Ovary (tissue), 9 donors: Measurements from ENCODE around the gene CTBP1. TPM values are rescaled to one million over a fixed set of nuclear protein-coding genes. Genes with fewer than 3 reads are reported as not detected.
A peak's percentile ranks its signal among the peaks of the same experiment; 100 is the strongest.

ENCODE experiments used
- DNase-seq, 5 donors: peaks; one replicate each; pipeline ENCODE4 v3.0.0-alpha.2; 2019 to 2020
- H3K27ac ChIP-seq, 2 donors: fragments of 200-600 bp; one replicate each; pipeline versions ENCODE4 v1.5.1 to v1.8.0; 2019 to 2022
- H3K27me3 ChIP-seq: fragments of 200-600 bp; one replicate; pipeline ENCODE4 v1.8.0; 2022
- H3K36me3 ChIP-seq: fragments of 200-600 bp; sonication (generic); one replicate; pipeline ENCODE4 v1.5.1; 2019
- H3K4me1 ChIP-seq: one replicate; pipeline ENCODE4 v1.8.1; 2013; ENCODE audit warnings: mild to moderate bottlenecking, moderate library complexity; ENCODE audit not compliant: insufficient read depth
- H3K4me3 ChIP-seq: fragments of 200-600 bp; sonication (generic); one replicate; pipeline ENCODE4 v1.5.1; 2017
- H3K9me3 ChIP-seq, 2 donors: fragments of 200-600 bp in 1 of 2; sonication (generic) in 1 of 2; one replicate each; pipeline versions ENCODE4 v1.5.1 to v1.8.1; 2013 to 2019; ENCODE audit warnings: mild to moderate bottlenecking in 1 of 2, moderate library complexity in 1 of 2
- EP300 ChIP-seq: sonication (generic); formaldehyde crosslinking; IDR thresholded peaks from one replicate; pipeline ENCODE4 v1.6.1; 2017; ENCODE audit warnings: antibody characterized with exemption
- POLR2A ChIP-seq: fragments of 450-650 bp; IDR thresholded peaks from one replicate; pipeline ENCODE4 v1.6.1; 2017; ENCODE audit warnings: antibody characterized with exemption, mild to moderate bottlenecking, moderate library complexity
- WGBS, 3 donors: extraction: QIAGEN DNeasy Blood & Tissue Kit in 1 of 3; methylation state at CpG; one replicate each; pipeline versions ENCODE4 v1.1.5 to v1.1.7; 2013 to 2017; 5-methylcytosine and 5-hydroxymethylcytosine counted together
- intact Hi-C, 4 donors: fragments of 100-400 bp; cut with DNase I; formaldehyde crosslinking; loops; one replicate each; pipeline versions ENCODE4 v1.11.0 to v1.15.1; 2022 to 2023
- polyA plus RNA-seq, 2 donors: library from polyadenylated mRNA; stranded (reverse); fragments of 200-250 nt in 1 of 2; fragments of 350-450 nt in 1 of 2; fragmentation: Illumina TruSeq in 1 of 2; extraction: RNeasy Lipid Tissue Mini Kit (QIAGEN cat#74804) in 1 of 2; gene quantifications; one replicate each; pipeline ENCODE4 v1.2.3, GENCODE V29; 2013 to 2014
- total RNA-seq, 7 donors: library from RNA; depleted of rRNA in 2 of 7; stranded (reverse); fragments of >200 nt in 2 of 7; fragmentation: NEBNext Ultra II Directional in 3 of 7; extraction: Animal tissue kit (Norgen Biotek cat#: 25700) in 3 of 7; gene quantifications; one replicate each; pipeline versions ENCODE4 v1.1.0 to v1.2.4, GENCODE V29; 2016 to 2023
- TF ChIP-seq, protein P1 (sequence below), 3 donors: fragments of 450-650 bp in 2 of 3; fragments of 200-600 bp in 1 of 3; IDR thresholded peaks; one replicate each; pipeline versions ENCODE4 v1.5.1 to v1.8.0; 2016 to 2022; ENCODE audit warnings: antibody characterized with exemption in 3 of 3, mild to moderate bottlenecking in 1 of 3
- donor health status: DM: no; HTN: no; CAD: no; lungs with moderate emphysema.
- donor health status: DM: no; HTN: no; CAD: no.
- donor health status: Bipolar disorder and iron deficiency.
- donor health status: DM: yes; HTN: yes; CAD: no.
- donor health status: DM: no; HTN: no; CAD: no.
- donor health status: DM: yes; HTN: yes; CAD: no.

CTBP1 gene
- total and polyA plus RNA-seq, 9 donors = 45.7 to 231 (median 141) TPM

DNA sequence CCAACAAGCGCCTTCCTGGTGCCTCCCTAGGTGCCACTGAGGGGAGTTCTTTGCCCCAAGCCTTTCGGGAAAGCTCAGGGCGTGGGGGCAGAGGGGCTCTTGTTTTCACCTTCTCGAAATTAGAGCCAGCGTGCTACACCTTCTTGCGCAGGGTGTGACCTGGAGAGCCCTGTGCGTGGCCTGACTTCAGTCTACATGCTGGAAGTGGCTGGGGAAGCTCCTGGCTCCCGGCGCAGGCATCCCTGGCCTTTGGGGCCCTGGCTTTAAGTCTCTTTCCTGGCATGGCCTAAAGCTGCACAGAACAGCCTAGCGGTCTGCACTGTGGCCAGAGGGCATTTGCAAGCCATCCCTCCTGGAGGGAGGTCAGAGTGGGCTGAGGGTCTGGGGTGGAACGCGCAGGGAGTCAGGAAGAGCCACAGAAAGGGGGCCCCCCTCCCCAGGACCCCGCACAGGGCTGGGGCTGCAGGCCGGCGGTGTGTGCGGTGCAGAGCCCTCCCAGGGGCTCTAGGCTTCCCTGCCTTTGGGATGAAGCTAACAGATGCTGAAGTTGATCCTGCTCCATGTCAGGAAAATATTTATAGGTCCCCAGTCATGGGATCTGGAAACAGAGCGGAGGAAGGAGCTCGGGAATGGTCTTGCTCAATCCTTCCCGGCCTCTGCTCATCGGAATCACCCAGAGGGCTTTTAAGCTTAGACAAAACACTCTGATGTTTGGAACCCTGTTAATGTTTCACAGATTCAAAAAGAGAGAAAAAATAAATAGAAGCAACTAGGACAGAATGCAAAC is 75.8 kb downstream of the CTBP1 start:
- TF ChIP-seq, protein P1, sequence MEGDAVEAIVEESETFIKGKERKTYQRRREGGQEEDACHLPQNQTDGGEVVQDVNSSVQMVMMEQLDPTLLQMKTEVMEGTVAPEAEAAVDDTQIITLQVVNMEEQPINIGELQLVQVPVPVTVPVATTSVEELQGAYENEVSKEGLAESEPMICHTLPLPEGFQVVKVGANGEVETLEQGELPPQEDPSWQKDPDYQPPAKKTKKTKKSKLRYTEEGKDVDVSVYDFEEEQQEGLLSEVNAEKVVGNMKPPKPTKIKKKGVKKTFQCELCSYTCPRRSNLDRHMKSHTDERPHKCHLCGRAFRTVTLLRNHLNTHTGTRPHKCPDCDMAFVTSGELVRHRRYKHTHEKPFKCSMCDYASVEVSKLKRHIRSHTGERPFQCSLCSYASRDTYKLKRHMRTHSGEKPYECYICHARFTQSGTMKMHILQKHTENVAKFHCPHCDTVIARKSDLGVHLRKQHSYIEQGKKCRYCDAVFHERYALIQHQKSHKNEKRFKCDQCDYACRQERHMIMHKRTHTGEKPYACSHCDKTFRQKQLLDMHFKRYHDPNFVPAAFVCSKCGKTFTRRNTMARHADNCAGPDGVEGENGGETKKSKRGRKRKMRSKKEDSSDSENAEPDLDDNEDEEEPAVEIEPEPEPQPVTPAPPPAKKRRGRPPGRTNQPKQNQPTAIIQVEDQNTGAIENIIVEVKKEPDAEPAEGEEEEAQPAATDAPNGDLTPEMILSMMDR (IDR thresholded peaks at IDR 0.05) = no peak
- TF ChIP-seq POLR2A (no peak), EP300 (no peak)
- intact Hi-C loops = loop anchor here in 3 of 4 donors (5.0 to 10.0 kb wide), 3 partner anchors 34 to 172 kb away; partner anchors contain the start of genes CTBP1 (in 1 of the 3) and UVSSA (in 1 of the 3)
- Histone ChIP-seq H3K27ac (peak overlapping the region; percentile 60 to 61), H3K27me3 (no peaks in the 10 kb centered on the region), H3K4me1 (peaks cover 16% of the 10 kb centered on the region), H3K36me3 (no peaks in the 10 kb centered on the region), H3K9me3 (no peaks in the 10 kb centered on the region), H3K4me3 (no peak overlapping the region)
- WGBS, 3 donors = 15 to 20% (median 15%) methylated on average over 19 to 20 of the region's 20 CpGs
- peak; percentile 55 to 78 (median 67) for DNase-seq

DNA sequence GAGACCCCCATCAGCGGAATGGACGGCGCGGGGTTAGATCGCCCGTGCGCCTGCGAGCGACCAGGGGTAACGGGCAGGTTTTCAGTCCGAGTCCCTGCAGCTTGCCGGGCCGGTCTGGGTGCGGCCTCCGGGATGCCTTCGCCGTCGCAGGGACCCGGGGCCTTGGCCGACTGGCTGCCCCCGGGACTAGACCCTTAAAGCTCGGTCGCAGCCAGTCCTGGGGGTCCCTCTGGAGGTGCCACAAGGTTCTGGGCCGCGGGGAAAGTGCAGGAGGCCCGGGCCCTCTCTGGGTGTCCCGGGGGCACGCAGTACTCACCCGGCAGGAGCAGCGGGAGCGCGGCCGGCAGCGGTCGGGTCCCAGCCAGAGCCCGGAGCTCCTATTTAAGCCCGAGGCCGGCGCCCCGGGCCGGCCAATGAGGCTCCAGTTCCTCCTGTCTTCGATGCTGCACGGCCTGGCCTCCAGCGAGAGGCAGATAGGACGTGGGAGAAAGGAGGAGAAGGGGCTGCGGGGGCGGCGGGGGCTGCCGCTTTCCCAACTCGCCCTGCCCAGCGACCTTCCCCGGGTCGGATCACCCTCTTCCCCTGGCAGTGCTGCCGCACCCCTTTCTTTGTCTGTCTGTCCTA is 76.6 kb downstream of the CTBP1 start, which contains the start of gene SPON2:
TSS of gene SPON2 (minus strand) at position 356 of the 624 bp plus-strand sequence.
- WGBS, 3 donors = 1 to 2% (median 2%) methylated on average over 51 to 54 of the region's 54 CpGs
- DNase-seq = peak; percentile 54 to 81 (median 63)
- no peaks in the 10 kb centered on the region for H3K27me3 ChIP-seq
- peak within 1 kb of the TSS; percentile 76 to 77 for H3K27ac ChIP-seq
- H3K4me3 ChIP-seq = peak within 1 kb of the TSS; percentile 47
- H3K4me1 ChIP-seq = peaks cover 16% of the 10 kb centered on the region
- no peaks in the 10 kb centered on the region for H3K9me3 ChIP-seq
- intact Hi-C loops = loop anchor here in 3 of 4 donors (5.0 to 10.0 kb wide), 3 partner anchors 35 to 172 kb away; partner anchors contain the start of genes CTBP1 (in 1 of the 3) and UVSSA (in 1 of the 3)
- H3K36me3 ChIP-seq = no peaks in the 10 kb centered on the region
- no peak for TF ChIP-seq POLR2A
- TF ChIP-seq EP300 = no peak
- TF ChIP-seq, protein P1 (IDR thresholded peaks at IDR 0.05) = no peak

DNA sequence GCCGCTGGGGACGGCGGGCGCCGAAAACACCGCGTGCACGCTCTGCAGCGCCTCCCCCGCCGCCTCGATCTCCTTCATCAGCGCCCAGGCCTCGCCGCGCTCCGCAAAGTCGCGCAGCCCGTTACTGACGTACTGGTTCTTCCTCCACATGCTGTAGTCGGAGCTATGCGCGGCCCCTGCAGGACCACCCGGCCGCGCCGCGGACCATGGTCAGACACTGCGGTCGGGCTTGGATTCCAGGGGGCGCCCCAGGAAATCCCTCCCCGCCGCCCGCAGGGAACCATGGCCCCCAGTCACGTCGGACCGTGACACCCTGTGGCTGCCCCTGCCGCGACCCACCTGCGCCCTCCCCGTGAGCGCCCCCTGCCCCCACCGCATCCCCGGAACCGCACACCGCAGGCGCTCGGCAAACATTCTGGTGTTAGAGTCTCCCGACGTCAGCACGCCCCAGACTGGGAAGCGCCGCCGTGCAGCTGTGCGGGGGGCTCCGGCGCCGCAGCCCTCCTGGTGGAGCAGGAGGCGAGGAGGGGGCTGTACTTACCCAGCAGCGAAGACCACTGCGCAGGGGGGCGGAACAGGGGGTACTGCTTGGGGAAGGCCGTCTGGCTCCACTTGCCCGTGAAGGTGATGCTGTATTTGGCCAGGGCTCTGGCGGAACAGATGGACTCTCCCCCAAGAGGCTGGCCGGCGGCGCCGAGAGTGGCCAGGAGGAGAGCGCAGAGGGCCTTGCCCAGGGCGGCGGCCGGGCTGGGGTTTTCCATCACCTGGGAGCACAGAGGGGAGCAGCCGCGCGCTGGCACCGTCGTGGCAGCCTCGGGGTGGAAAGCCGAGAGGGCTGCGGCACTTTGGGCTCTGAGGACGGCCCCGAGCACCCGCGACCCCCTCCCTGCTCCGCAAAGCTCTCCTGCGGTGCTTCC is 77.4 kb downstream of the CTBP1 start:
- Histone ChIP-seq H3K27me3 (no peaks in the 10 kb centered on the region), H3K27ac (peak overlapping the region in 1 of 2 donors; percentile 76), H3K4me1 (peaks cover 16% of the 10 kb centered on the region), H3K4me3 (peak overlapping the region; percentile 47), H3K9me3 (no peaks in the 10 kb centered on the region), H3K36me3 (no peaks in the 10 kb centered on the region)
- peak in 4 of 5 donors; percentile 36 to 72 (median 53) for DNase-seq
- intact Hi-C loops = loop anchor here in 3 of 4 donors (5.0 to 10.0 kb wide), 3 partner anchors 36 to 173 kb away; partner anchors contain the start of genes CTBP1 (in 1 of the 3) and UVSSA (in 1 of the 3)
- 1 to 2% (median 2%) methylated on average over 53 to 88 of the region's 88 CpGs for WGBS, 3 donors
- no peak for TF ChIP-seq EP300
- TF ChIP-seq POLR2A = no peak
- TF ChIP-seq, protein P1 (IDR thresholded peaks at IDR 0.05) = no peak

DNA sequence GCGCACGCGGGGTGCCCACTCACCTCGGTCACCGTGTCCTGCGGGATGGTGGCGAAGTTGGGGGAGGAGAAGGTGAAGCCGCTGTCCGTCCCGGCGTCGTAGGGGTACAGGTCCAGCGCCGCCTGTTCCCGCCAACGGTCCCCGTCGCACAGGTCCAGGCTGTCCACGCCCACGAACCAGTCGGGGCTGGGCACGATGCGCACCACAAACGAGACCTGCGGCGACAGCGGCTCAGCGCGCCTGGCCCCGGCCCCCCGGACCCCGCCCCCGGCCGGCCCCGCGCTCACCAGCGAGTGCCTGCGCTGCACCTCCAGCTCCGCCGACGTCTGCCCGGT is 78.0 kb downstream of the CTBP1 start:
- no peaks in the 10 kb centered on the region for H3K27me3 ChIP-seq
- no peaks in the 10 kb centered on the region for H3K36me3 ChIP-seq
- WGBS, 3 donors = 17 to 76% (median 29%) methylated on average over 7 to 42 of the region's 42 CpGs
- peak in 2 of 5 donors; percentile 54 to 56 for DNase-seq
- peaks cover 16% of the 10 kb centered on the region for H3K4me1 ChIP-seq
- TF ChIP-seq EP300 = no peak
- TF ChIP-seq, protein P1 (IDR thresholded peaks at IDR 0.05) = no peak
- no peak for TF ChIP-seq POLR2A
- no peak overlapping the region for H3K27ac ChIP-seq
- intact Hi-C loops = loop anchor here in 3 of 4 donors (5.0 to 10.0 kb wide), 3 partner anchors 36 to 174 kb away; partner anchors contain the start of genes CTBP1 (in 1 of the 3) and UVSSA (in 1 of the 3)
- H3K4me3 ChIP-seq = peak overlapping the region; percentile 47
- no peaks in the 10 kb centered on the region for H3K9me3 ChIP-seq
